Thoracic aorta (tissue), 2 donors: ENCODE data around the gene MPG. TPM values are rescaled to one million over a fixed set of nuclear protein-coding genes. Genes with fewer than 3 reads are reported as not detected.

Source experiments
- ATAC-seq: fragments of 150-250 bp; one replicate; pipeline ENCODE4 v1.8.0; 2017; ENCODE audit warnings: low read depth; ENCODE audit not compliant: insufficient number of reproducible peaks, low FRiP score
- DNase-seq: peaks from one replicate; pipeline ENCODE4 v3.0.0-alpha.2; 2020; ENCODE audit warnings: low spot score
- H3K27ac ChIP-seq, 2 donors: fragments of 200-600 bp; sonication (generic); 1 replicate in 1 of 2; 2 replicates in 1 of 2; pipeline ENCODE4 v1.5.1; 2016; ENCODE audit warnings: mild to moderate bottlenecking in 2 of 2, moderate library complexity in 2 of 2
- H3K27me3 ChIP-seq: fragments of 200-600 bp; sonication (generic); replicated peaks from 2 replicates; pipeline ENCODE4 v1.6.0; 2016; ENCODE audit warnings: mild to moderate bottlenecking; ENCODE audit not compliant: insufficient read depth
- H3K36me3 ChIP-seq: fragments of 200-600 bp; sonication (generic); one replicate; pipeline ENCODE4 v1.5.1; 2016
- H3K4me1 ChIP-seq, 2 donors: fragments of 200-600 bp; sonication (generic); 1 replicate in 1 of 2; 2 replicates in 1 of 2; pipeline versions ENCODE4 v1.5.1 to v1.6.0; 2016; ENCODE audit warnings: low read depth in 2 of 2, mild to moderate bottlenecking in 1 of 2; ENCODE audit not compliant: control insufficient read depth in 1 of 2
- H3K4me3 ChIP-seq: fragments of 200-600 bp; sonication (generic); 2 replicates; pipeline ENCODE4 v1.5.1; 2016; ENCODE audit warnings: mild to moderate bottlenecking
- H3K9me3 ChIP-seq: fragments of 200-600 bp; sonication (generic); 2 replicates; pipeline ENCODE4 v1.5.1; 2016
- total RNA-seq, 2 donors: library from RNA; depleted of rRNA; stranded (reverse); fragments of >200 nt; gene quantifications; one replicate each; pipeline versions ENCODE4 v1.1.0 to v1.2.3, GENCODE V29; 2016
- TF ChIP-seq, protein P1 (sequence below): fragments of 200-600 bp; sonication (generic); IDR thresholded peaks from one replicate; pipeline ENCODE4 v1.5.1; 2019; ENCODE audit warnings: antibody characterized with exemption

The MPG gene
- total RNA-seq, 2 donors from 2014 or later, result 93.1 to 202 TPM

DNA sequence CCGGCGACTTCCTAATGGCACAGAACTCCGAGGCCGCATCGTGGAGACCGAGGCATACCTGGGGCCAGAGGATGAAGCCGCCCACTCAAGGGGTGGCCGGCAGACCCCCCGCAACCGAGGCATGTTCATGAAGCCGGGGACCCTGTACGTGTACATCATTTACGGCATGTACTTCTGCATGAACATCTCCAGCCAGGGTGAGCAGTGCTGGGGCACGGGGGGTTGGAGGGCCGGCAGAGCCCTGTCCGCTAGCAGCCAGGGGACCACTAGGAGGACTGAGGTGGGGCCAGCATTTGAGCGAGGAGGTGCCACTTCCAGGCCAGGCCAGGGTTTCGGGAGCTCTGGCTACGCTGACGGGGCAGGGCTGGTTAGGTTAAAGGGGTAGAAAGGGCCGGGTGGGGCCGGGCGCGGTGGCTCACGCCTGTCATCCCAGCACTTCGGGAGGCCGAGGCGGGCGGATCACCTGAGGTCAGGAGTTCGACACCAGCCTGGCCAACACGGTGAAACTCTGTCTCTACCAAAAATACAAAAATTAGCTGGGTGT lies 5.1 kb downstream of the MPG start:
- peaks cover 31 to 69% of the 10 kb centered on the region in 2 donors for H3K4me1 ChIP-seq
- peak overlapping the region; percentile 80 to 83 for H3K27ac ChIP-seq
- H3K36me3 ChIP-seq, result peaks cover 24% of the 10 kb centered on the region
- H3K9me3 ChIP-seq, result no peaks in the 10 kb centered on the region
- DNase-seq (no peak), ATAC-seq (no peak)
- H3K4me3 ChIP-seq, result no peak overlapping the region
- TF ChIP-seq, protein P1, sequence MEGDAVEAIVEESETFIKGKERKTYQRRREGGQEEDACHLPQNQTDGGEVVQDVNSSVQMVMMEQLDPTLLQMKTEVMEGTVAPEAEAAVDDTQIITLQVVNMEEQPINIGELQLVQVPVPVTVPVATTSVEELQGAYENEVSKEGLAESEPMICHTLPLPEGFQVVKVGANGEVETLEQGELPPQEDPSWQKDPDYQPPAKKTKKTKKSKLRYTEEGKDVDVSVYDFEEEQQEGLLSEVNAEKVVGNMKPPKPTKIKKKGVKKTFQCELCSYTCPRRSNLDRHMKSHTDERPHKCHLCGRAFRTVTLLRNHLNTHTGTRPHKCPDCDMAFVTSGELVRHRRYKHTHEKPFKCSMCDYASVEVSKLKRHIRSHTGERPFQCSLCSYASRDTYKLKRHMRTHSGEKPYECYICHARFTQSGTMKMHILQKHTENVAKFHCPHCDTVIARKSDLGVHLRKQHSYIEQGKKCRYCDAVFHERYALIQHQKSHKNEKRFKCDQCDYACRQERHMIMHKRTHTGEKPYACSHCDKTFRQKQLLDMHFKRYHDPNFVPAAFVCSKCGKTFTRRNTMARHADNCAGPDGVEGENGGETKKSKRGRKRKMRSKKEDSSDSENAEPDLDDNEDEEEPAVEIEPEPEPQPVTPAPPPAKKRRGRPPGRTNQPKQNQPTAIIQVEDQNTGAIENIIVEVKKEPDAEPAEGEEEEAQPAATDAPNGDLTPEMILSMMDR, result no peak
- H3K27me3 ChIP-seq, result no peaks in the 10 kb centered on the region

DNA sequence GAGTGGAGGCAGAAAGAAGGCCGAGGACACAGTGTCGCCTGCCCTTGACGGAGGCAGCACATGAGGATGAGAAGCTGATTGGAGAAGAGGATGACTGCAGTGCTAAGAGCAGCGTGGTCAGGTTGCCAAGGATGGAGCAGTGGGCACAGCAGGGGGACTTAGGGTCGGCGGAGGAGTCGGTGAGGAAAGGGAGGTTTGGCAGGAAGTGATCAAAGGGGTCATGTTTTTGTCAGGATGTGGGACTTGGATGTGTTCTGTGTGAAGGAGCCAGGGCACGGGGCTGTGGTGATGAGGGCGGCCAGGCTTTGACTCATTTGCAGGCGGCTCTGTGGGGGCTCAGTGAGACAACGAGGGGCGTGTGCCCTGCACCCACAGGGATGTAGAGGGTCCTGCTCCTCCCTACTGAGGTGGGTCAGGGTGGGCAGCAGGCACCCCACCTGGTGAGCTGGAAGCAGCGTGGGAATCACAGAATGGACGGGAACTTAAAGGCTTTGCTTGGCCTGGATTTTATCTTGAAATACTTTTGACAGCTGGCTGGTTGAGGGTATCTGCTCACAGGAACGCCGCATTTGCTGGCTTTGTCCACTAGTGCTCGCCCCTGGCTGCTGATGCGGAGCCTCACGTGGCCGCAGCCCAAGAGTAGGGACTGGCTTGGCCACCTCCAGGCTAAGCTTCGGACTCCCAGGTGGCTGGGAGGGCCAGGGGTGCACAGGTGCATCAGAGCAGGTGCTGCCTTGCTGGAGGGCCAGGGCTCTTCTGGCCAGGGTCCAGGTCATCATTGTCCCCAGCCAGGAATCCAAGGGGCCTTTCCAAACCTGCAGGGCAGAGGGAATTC lies 6.0 kb downstream of the MPG start:
- Histone ChIP-seq H3K4me3 (peak overlapping the region; percentile 3), H3K9me3 (no peaks in the 10 kb centered on the region), H3K27me3 (no peaks in the 10 kb centered on the region), H3K36me3 (peaks cover 28% of the 10 kb centered on the region), H3K4me1 (peaks cover 27 to 64% of the 10 kb centered on the region in 2 donors), H3K27ac (peak overlapping the region; percentile 80 to 83)
- ATAC-seq, result peak; percentile 20
- DNase-seq, result no peak
- TF ChIP-seq, protein P1, result peak; percentile 8

DNA sequence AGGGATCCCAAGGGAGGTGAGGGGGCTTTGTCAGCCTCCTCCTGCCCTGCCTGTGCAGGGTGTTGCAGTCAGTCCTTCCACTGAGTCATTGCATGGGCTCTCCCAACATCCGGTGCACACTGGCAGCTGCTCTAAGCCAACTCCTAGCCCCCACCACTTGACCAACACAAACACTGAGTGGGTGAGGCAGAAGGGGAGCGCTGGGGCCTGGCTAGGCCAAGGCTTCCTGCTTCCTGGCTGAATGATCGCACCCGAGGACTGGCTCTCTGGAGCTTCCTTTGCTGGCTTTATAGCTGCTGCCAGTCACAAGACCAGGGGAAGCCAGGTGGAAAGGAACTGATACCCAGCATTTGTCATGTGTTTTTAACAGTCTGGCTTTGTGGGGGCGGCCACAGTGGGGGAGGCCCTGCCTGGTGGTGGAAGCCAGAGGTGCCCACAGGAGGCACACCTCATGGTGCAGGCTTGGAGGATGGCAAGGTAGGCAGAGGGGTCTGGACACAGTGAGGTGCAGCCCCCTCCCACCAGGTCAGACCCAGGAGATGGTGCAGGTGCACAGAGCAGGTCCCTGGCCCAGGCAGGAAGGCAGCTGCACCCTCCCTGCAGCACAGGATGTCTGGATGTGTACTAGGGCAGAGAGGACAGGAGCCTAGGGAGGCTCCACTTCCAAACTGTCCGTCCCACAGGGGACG lies 6.8 kb downstream of the MPG start:
- TF ChIP-seq, protein P1, result no peak

DNA sequence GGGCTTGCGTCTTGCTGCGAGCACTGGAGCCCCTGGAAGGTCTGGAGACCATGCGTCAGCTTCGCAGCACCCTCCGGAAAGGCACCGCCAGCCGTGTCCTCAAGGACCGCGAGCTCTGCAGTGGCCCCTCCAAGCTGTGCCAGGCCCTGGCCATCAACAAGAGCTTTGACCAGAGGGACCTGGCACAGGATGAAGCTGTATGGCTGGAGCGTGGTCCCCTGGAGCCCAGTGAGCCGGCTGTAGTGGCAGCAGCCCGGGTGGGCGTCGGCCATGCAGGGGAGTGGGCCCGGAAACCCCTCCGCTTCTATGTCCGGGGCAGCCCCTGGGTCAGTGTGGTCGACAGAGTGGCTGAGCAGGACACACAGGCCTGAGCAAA lies 7.4 kb downstream of the MPG start:
- Histone ChIP-seq H3K27me3 (no peaks in the 10 kb centered on the region), H3K27ac (peak overlapping the region; percentile 80 to 83), H3K4me3 (no peak overlapping the region), H3K36me3 (peaks cover 39% of the 10 kb centered on the region), H3K4me1 (peaks cover 17 to 52% of the 10 kb centered on the region in 2 donors), H3K9me3 (no peaks in the 10 kb centered on the region)
- no peak for ATAC-seq
- TF ChIP-seq, protein P1, result no peak
- DNase-seq, result no peak

More for the DNA sequence above, 6.8 kb downstream of the MPG start:
- Histone ChIP-seq H3K4me3 (no peak overlapping the region), H3K36me3 (peaks cover 37% of the 10 kb centered on the region), H3K27me3 (no peaks in the 10 kb centered on the region), H3K27ac (peak overlapping the region; percentile 80 to 83), H3K4me1 (peaks cover 18 to 55% of the 10 kb centered on the region in 2 donors), H3K9me3 (no peaks in the 10 kb centered on the region)
- DNase-seq (peak; percentile 79), ATAC-seq (peak; percentile 89)

DNA sequence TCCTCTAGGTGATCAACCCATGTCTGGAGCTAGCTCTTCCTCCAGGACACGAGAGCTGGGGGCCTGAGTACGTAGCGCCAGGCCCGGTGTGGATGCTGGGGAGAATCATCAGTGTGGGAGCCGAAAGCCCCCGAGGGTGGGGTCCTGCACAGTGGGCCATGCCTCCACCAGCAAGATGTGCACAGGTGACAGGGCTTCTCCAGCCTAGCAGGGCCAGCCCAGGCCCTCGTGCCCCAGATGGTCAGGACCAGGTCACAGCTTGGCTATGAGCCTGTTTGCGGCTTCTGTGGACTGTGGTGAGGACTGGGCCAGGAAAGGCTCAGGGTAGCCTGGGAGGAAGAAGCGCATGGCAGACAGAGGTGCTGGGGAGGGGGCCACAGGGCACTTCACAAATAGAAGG lies 7.8 kb downstream of the MPG start:
- no peaks in the 10 kb centered on the region for H3K27me3 ChIP-seq
- ATAC-seq, result no peak
- peak overlapping the region; percentile 80 to 83 for H3K27ac ChIP-seq
- no peaks in the 10 kb centered on the region for H3K9me3 ChIP-seq
- no peak for DNase-seq
- peaks cover 41% of the 10 kb centered on the region for H3K36me3 ChIP-seq
- H3K4me1 ChIP-seq, result peaks cover 17 to 51% of the 10 kb centered on the region in 2 donors
- no peak overlapping the region for H3K4me3 ChIP-seq
- TF ChIP-seq, protein P1, result no peak
